ENCODE results near the gene SERTAD2.

SERTAD2 gene

DNA sequence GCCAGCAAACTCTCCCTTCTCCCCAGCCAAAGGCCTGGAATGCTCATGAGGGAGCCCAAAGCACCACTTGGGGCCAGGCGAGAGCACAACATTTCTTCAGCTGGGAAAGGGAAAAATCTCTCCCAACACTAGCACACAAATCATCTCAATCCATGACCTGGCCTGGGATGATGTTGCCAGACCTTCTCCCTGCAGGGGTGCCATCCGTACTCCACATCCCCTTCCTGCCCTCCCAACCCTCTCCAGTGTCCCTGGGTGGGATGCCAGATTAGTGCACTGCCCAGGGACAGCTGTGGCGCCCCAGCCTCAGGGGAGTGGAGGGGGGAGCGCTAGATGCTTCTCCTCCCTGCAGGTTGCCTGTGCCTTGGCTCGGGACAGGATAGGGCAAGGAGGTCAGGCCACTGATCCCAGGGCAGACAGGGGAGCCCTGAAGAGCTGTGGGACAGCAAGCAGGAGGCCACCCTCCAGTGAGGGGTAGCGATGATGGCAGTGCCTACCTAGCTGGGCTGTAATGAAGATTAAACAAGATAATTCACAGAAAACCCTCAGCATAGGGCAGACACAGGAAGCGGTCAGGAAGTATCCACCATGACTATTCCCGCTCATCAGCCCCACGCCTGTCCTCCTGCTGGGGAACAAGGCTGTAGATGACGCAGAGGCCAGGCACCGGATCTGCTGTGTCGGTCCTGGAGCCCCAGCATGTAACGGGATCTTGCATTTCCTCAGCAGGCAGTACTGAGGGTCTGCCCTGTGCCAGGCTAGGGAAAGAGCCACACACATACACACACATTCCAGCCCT, 31.1 kb downstream of the SERTAD2 start:
- DNase-seq (ENCODE audit: low spot score): no peak
- TF ChIP-seq, protein P1, sequence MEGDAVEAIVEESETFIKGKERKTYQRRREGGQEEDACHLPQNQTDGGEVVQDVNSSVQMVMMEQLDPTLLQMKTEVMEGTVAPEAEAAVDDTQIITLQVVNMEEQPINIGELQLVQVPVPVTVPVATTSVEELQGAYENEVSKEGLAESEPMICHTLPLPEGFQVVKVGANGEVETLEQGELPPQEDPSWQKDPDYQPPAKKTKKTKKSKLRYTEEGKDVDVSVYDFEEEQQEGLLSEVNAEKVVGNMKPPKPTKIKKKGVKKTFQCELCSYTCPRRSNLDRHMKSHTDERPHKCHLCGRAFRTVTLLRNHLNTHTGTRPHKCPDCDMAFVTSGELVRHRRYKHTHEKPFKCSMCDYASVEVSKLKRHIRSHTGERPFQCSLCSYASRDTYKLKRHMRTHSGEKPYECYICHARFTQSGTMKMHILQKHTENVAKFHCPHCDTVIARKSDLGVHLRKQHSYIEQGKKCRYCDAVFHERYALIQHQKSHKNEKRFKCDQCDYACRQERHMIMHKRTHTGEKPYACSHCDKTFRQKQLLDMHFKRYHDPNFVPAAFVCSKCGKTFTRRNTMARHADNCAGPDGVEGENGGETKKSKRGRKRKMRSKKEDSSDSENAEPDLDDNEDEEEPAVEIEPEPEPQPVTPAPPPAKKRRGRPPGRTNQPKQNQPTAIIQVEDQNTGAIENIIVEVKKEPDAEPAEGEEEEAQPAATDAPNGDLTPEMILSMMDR (IDR thresholded peaks at IDR 0.05; ENCODE audit: extremely low read depth, insufficient read depth, missing control alignments): no peak
- in situ Hi-C loops (cut with MboI; ENCODE audit: low pct_unique_long_range_greater_than_20kb, low sequenced_read_pairs, unreplicated experiment): no loop called here

DNA sequence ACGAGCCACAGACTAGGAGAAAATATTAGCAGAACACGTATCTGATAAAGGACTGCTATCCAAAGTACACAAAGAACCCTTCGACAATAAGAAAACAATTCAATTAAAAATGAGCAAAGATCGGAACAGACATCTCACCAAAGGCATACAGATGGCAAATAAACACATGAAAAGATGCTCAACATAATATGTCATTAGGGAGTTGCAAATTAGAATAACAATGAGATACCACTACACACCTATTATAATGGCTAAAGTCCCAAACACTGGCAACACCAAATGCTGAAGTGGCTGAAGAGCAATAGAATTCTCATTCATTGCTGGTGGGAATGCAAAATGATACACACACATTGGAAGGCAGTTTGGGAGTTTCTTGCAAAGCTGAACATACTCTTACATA, 33.1 kb downstream of the SERTAD2 start:
- in situ Hi-C loops (cut with MboI; ENCODE audit: low pct_unique_long_range_greater_than_20kb, low sequenced_read_pairs, unreplicated experiment): no loop called here
- no peak for DNase-seq (ENCODE audit: low spot score)
- TF ChIP-seq, protein P1 (IDR thresholded peaks at IDR 0.05; ENCODE audit: extremely low read depth, insufficient read depth, missing control alignments): no peak

DNA sequence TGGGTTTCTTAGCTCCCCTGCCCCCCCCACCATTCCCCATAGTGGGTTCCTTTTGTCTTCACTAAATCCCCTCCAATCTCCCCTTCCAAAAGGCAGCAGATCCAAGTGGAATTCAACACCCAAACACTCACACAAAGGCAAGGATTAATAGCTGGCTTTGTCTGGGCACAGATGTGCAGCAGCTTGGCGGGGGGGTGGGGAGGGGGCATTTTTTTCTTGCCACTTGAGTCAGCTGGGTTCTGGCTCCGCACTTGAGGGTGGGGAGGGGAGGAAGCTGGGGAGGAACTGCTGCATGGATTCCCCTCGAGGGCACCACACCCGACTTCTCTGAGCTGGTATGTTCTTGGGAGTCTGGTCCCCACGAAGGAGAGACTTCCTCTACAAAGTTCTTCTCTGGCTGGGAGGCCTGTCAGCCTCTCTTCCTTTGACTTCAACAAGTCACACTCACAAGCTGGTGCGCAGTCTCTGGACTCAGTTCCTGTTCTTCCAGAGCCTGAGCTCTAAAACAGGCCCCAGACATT, 36.0 kb downstream of the SERTAD2 start:
- TF ChIP-seq, protein P1 (IDR thresholded peaks at IDR 0.05; ENCODE audit: extremely low read depth, insufficient read depth, missing control alignments): no peak
- DNase-seq (ENCODE audit: low spot score): no peak
- in situ Hi-C loops (cut with MboI; ENCODE audit: low pct_unique_long_range_greater_than_20kb, low sequenced_read_pairs, unreplicated experiment): no loop called here

DNA sequence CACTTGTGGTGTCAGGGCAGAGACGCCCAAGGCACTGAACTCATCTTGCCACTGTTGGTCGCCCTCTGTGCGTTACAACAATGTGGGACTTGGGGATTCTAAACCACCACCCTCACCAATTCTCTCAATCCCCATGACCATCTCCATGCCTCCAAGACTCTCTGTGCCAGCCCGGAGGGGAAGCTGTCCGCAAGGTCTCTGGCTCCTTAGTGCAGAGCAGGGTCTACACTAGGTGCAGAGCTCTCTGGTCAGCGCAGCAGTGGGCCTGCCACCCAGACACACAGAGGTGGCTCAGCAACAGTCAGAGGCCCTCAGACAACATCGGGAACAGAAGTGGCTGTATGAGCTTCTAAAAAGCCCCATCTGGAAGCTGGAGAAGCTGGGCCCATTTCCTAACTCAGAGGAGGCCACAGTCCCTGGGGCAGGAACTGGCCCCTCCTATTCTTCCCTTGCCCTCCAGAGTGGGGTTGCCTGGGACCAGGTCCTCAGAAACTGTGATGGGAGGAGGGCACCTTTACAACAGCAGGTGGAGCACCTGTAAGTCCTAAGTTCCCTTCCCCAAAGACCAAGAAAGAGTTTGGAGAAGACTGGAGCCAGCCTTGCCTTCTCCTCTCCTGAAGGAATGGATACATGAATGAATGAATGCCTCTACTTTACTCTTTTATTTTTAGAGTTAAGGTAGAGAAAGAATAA, 37.7 kb downstream of the SERTAD2 start:
- TF ChIP-seq, protein P1 (IDR thresholded peaks at IDR 0.05; ENCODE audit: extremely low read depth, insufficient read depth, missing control alignments): no peak
- in situ Hi-C loops (cut with MboI; ENCODE audit: low pct_unique_long_range_greater_than_20kb, low sequenced_read_pairs, unreplicated experiment): no loop called here
- DNase-seq (ENCODE audit: low spot score): no peak

DNA sequence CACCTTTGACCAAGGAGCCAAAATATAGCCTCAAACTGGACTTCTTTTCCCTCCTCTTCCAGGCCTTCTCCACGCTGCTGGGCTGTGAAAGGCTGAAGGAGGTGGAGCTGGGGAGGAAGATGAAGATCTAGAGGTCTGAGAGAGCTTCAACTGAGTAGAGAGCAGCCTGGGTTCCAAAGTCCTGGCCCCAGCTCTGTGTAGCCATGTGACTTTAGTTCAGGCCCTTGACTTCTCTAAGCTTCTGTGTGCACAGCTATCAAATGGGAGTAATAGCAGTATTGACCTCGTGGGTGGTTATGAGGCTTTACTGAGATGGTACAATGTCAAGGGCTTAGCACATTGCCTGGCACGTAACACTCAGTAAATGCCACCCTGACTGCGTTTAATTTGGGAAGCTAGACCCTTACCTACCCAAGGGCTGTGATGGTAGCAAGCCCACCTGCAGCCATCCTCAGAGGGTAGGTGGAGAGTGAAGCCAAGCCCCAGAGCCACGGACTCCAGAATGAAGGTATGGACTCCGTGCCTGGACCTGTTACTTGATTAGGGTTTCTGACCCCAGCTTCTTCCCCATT, 38.4 kb downstream of the SERTAD2 start:
- no peak for DNase-seq (ENCODE audit: low spot score)
- in situ Hi-C loops (cut with MboI; ENCODE audit: low pct_unique_long_range_greater_than_20kb, low sequenced_read_pairs, unreplicated experiment): no loop called here
- TF ChIP-seq, protein P1 (IDR thresholded peaks at IDR 0.05; ENCODE audit: extremely low read depth, insufficient read depth, missing control alignments): no peak

- TF ChIP-seq, protein P1 (IDR thresholded peaks at IDR 0.05; ENCODE audit: extremely low read depth, insufficient read depth, missing control alignments): no peak
- in situ Hi-C loops (cut with MboI; ENCODE audit: low pct_unique_long_range_greater_than_20kb, low sequenced_read_pairs, unreplicated experiment): no loop called here
- DNase-seq (ENCODE audit: low spot score): no peak
Measured at GRCh38 chr2:64613276-64613675, 40.4 kb downstream of the SERTAD2 start.

Data from GM13977 (cell line).